OCI-LY1 (cell line): ENCODE measurements around the gene GPRIN2.
"Not testable (repeated sequence)": the region's sequence is repeated elsewhere in the genome, so short reads cannot be mapped to it uniquely, and the experiment has no call there.

Experiments
- H2AFZ ChIP-seq: fragments of 200-600 bp; sonication (generic), shearing (Covaris generic); 2 replicates; pipeline ENCODE4 v1.6.0; 2014; ENCODE audit warnings: antibody characterized with exemption, mild to moderate bottlenecking, low read length
- H3F3A ChIP-seq: fragments of 200-600 bp; sonication (generic), shearing (Covaris generic); 2 replicates; pipeline ENCODE4 v1.6.0; 2014; ENCODE audit warnings: mild to moderate bottlenecking, antibody characterized with exemption, low read length, moderate library complexity; ENCODE audit not compliant: insufficient read depth
- H3K27ac ChIP-seq: fragments of 200-600 bp; sonication (generic); 2 replicates; pipeline ENCODE4 v1.5.1; 2014; ENCODE audit warnings: low read length, mixed run types, mild to moderate bottlenecking, low read depth; ENCODE audit not compliant: poor library complexity, severe bottlenecking
- H3K27me3 ChIP-seq: fragments of 200-600 bp; sonication (generic); 2 replicates; pipeline ENCODE4 v1.6.0; 2014; ENCODE audit warnings: antibody characterized with exemption, mild to moderate bottlenecking, low read length, moderate library complexity; ENCODE audit not compliant: insufficient read depth
- H3K36me3 ChIP-seq: fragments of 200-600 bp; sonication (generic); 2 replicates; pipeline ENCODE4 v1.6.1; 2014; ENCODE audit warnings: mild to moderate bottlenecking, antibody characterized with exemption, low read length, moderate library complexity, mixed read lengths; ENCODE audit not compliant: insufficient read depth
- H3K4me1 ChIP-seq: fragments of 200-600 bp; sonication (generic); 2 replicates; pipeline ENCODE4 v1.5.1; 2014; ENCODE audit warnings: mild to moderate bottlenecking, low read length, moderate library complexity; ENCODE audit not compliant: insufficient read depth, severe bottlenecking
- H3K4me2 ChIP-seq: fragments of 200-600 bp; sonication (generic), shearing (Covaris generic); 2 replicates; pipeline ENCODE4 v1.6.1; 2014; ENCODE audit warnings: low read length
- H3K4me3 ChIP-seq: fragments of 200-600 bp; sonication (generic); 2 replicates; pipeline ENCODE4 v1.5.1; 2014; ENCODE audit warnings: low read length, low read depth, mild to moderate bottlenecking, mixed read lengths; ENCODE audit not compliant: poor library complexity, severe bottlenecking
- H3K79me2 ChIP-seq: fragments of 200-600 bp; shearing (Covaris generic); 2 replicates; pipeline ENCODE4 v1.6.1; 2016; ENCODE audit warnings: mixed run types, low read length, mixed read lengths; ENCODE audit not compliant: insufficient read depth
- H3K9ac ChIP-seq: fragments of 200-600 bp; sonication (generic), shearing (Covaris generic); 2 replicates; pipeline ENCODE4 v1.6.1; 2014; ENCODE audit warnings: mild to moderate bottlenecking, low read length, mixed read lengths
- H3K9me2 ChIP-seq: fragments of 200-600 bp; sonication (generic), shearing (Covaris generic); 2 replicates; pipeline ENCODE4 v1.6.1; 2014; ENCODE audit warnings: low read depth, mild to moderate bottlenecking, low read length, mixed read lengths
- H3K9me3 ChIP-seq: fragments of 200-600 bp; shearing (Covaris generic); 2 replicates; pipeline ENCODE4 v1.6.1; 2014; ENCODE audit warnings: low read length, mixed read lengths
- H4K20me1 ChIP-seq: fragments of 200-600 bp; sonication (generic), shearing (Covaris generic); 2 replicates; pipeline ENCODE4 v1.6.0; 2016; ENCODE audit warnings: mild to moderate bottlenecking, low read length; ENCODE audit not compliant: insufficient read depth

GPRIN2 gene

DNA sequence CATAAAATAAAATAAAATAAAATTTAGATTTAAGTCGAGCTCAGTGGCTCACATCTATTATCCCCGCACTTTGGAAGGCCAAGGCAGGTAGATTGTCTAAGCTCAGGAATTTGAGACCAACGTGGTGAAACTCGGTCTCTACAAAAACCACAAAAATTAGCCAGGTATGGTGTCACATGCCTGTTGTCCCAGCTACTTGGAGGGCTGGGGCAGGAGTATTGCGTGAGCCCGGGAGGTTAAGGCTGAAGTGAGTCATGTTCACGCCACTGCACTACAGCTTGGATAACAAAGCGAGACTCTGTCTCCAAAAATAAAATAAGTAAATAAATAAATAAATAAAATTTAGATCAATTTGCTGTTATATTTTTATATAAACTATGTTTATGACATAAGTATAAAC, 34.6 kb upstream of the GPRIN2 start:
- not testable (repeated sequence) for H3K27ac ChIP-seq, H3K9me2 ChIP-seq, H2AFZ ChIP-seq, H3K27me3 ChIP-seq, H3K4me3 ChIP-seq, H3K9me3 ChIP-seq, H4K20me1 ChIP-seq, H3K4me1 ChIP-seq, H3K36me3 ChIP-seq, H3K4me2 ChIP-seq, H3K9ac ChIP-seq, H3F3A ChIP-seq, H3K79me2 ChIP-seq

- H2AFZ ChIP-seq, H3K9me3 ChIP-seq, H3K9ac ChIP-seq, H3F3A ChIP-seq, H3K4me2 ChIP-seq, H4K20me1 ChIP-seq, H3K4me1 ChIP-seq, H3K4me3 ChIP-seq, H3K36me3 ChIP-seq, H3K9me2 ChIP-seq, H3K27ac ChIP-seq, H3K27me3 ChIP-seq, H3K79me2 ChIP-seq: not testable (repeated sequence)
These were observed 33.1 kb upstream of the GPRIN2 start for GRCh38 chr10:46589589-46589988.

GRCh38 chr10:46588221-46588620, 31.8 kb upstream of the GPRIN2 start:
- not testable (repeated sequence) for H3F3A ChIP-seq, H4K20me1 ChIP-seq, H3K9me2 ChIP-seq, H3K9ac ChIP-seq, H3K36me3 ChIP-seq, H3K27ac ChIP-seq, H3K4me1 ChIP-seq, H2AFZ ChIP-seq, H3K9me3 ChIP-seq, H3K27me3 ChIP-seq, H3K4me2 ChIP-seq, H3K79me2 ChIP-seq, H3K4me3 ChIP-seq

- not testable (repeated sequence) for H3K4me1 ChIP-seq, H2AFZ ChIP-seq, H3K27ac ChIP-seq, H3K9me3 ChIP-seq, H3K4me2 ChIP-seq, H3K27me3 ChIP-seq, H3K79me2 ChIP-seq, H3K4me3 ChIP-seq, H3K9me2 ChIP-seq, H3K36me3 ChIP-seq, H3F3A ChIP-seq, H4K20me1 ChIP-seq, H3K9ac ChIP-seq
These were observed 31.1 kb upstream of the GPRIN2 start for GRCh38 chr10:46587546-46587945.

- not testable (repeated sequence) for H3K9me3 ChIP-seq, H3K4me1 ChIP-seq, H3K4me3 ChIP-seq, H2AFZ ChIP-seq, H3K27me3 ChIP-seq, H3K4me2 ChIP-seq, H3K9me2 ChIP-seq, H4K20me1 ChIP-seq, H3K27ac ChIP-seq, H3K36me3 ChIP-seq, H3F3A ChIP-seq, H3K9ac ChIP-seq, H3K79me2 ChIP-seq
These were observed 28.8 kb upstream of the GPRIN2 start for GRCh38 chr10:46585246-46585645.

GRCh38 chr10:46584196-46584595, 27.7 kb upstream of the GPRIN2 start:
- not testable (repeated sequence) for H2AFZ ChIP-seq, H3K36me3 ChIP-seq, H3F3A ChIP-seq, H3K4me1 ChIP-seq, H3K9me3 ChIP-seq, H3K9me2 ChIP-seq, H3K27me3 ChIP-seq, H3K79me2 ChIP-seq, H3K27ac ChIP-seq, H3K4me2 ChIP-seq, H4K20me1 ChIP-seq, H3K4me3 ChIP-seq, H3K9ac ChIP-seq

DNA sequence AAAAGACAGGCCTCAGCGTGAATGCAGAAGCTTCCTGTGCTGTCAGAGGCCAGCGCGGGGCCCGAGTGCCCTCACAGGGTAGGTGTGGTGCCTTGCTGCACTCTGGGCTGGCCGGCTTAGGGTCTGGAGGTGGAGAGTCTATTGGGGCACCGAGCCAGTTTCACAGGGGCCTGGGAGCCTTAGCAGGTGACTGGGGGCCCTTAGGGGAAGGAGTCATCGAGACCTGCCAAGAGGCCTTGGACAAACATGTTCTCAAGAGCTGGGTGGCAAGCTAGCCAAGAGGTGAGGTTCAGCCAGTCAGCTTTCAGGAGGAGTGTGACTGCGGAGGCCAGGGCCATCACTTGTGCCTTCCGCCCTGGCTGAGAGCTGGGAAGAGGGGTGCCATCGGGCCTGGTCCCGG, 26.1 kb upstream of the GPRIN2 start:
- H3K27me3 ChIP-seq, H3K9ac ChIP-seq, H3K79me2 ChIP-seq, H4K20me1 ChIP-seq, H3K36me3 ChIP-seq, H3K4me1 ChIP-seq, H3F3A ChIP-seq, H2AFZ ChIP-seq, H3K4me2 ChIP-seq, H3K9me3 ChIP-seq, H3K9me2 ChIP-seq, H3K4me3 ChIP-seq, H3K27ac ChIP-seq: not testable (repeated sequence)

GRCh38 chr10:46581997-46582396, 25.5 kb upstream of the GPRIN2 start:
- not testable (repeated sequence) for H3K4me2 ChIP-seq, H4K20me1 ChIP-seq, H3K36me3 ChIP-seq, H3F3A ChIP-seq, H3K9me2 ChIP-seq, H3K9me3 ChIP-seq, H3K27ac ChIP-seq, H3K4me1 ChIP-seq, H3K9ac ChIP-seq, H2AFZ ChIP-seq, H3K79me2 ChIP-seq, H3K4me3 ChIP-seq, H3K27me3 ChIP-seq
